Testis (tissue), 3 donors: ENCODE results near the gene NLRC5. TPM values are rescaled to one million over a fixed set of nuclear protein-coding genes. Genes with fewer than 3 reads are reported as not detected.

Source experiments
- DNase-seq: peaks from one replicate; pipeline ENCODE4 v3.0.0-alpha.2; 2019
- H3K27ac ChIP-seq, 2 donors: fragments of 200-600 bp; sonication (generic); one replicate each; pipeline ENCODE4 v1.5.1; 2019
- H3K27me3 ChIP-seq: fragments of 200-600 bp; sonication (generic); one replicate; pipeline ENCODE4 v1.5.1; 2019
- H3K36me3 ChIP-seq: fragments of 200-600 bp; sonication (generic); one replicate; pipeline ENCODE4 v1.5.1; 2017; ENCODE audit warnings: low read depth; ENCODE audit errors: missing control alignments
- H3K4me1 ChIP-seq: fragments of 200-600 bp; sonication (generic); one replicate; pipeline ENCODE4 v1.5.1; 2019
- H3K4me3 ChIP-seq, 2 donors: fragments of 200-600 bp; sonication (generic); one replicate each; pipeline ENCODE4 v1.5.1; 2017 to 2019
- H3K9me3 ChIP-seq: fragments of 200-600 bp; sonication (generic); one replicate; pipeline ENCODE4 v1.5.1; 2017
- CTCF ChIP-seq, 3 experiments: fragments of 450-650 bp in 2 of 3; fragments of 200-600 bp in 1 of 3; sonication (generic) in 1 of 3; IDR thresholded peaks; one replicate each; pipeline ENCODE4 v1.5.1; 2016 to 2019; ENCODE audit warnings: antibody characterized with exemption in 3 of 3, mild to moderate bottlenecking in 2 of 3, moderate library complexity in 1 of 3
- POLR2A ChIP-seq: fragments of 450-650 bp; IDR thresholded peaks from one replicate; pipeline ENCODE4 v1.6.1; 2017; ENCODE audit warnings: antibody characterized with exemption, mild to moderate bottlenecking, moderate library complexity
- WGBS, 2 donors: methylation state at CpG; one replicate each; pipeline ENCODE4 v1.1.5; 2018; 5-methylcytosine and 5-hydroxymethylcytosine counted together
- intact Hi-C: fragments of 100-400 bp; cut with DNase I; formaldehyde crosslinking; loops from one replicate; pipeline ENCODE4 v1.15.1; 2023; ENCODE audit warnings: low total_unique reads
- polyA plus RNA-seq: library from polyadenylated mRNA; stranded (reverse); fragments of 350-450 nt; fragmentation: Illumina TruSeq; extraction: RNeasy Lipid Tissue Mini Kit (QIAGEN cat#74804); gene quantifications from one replicate; pipeline ENCODE4 v1.2.3, GENCODE V29; 2014; ENCODE audit warnings: low read depth, low replicate concordance; ENCODE audit not compliant: insufficient read depth
- total RNA-seq, 2 donors: library from RNA; depleted of rRNA; stranded (reverse); fragments of >200 nt; gene quantifications; one replicate each; pipeline ENCODE4 v1.2.3, GENCODE V29; 2016

Gene NLRC5
- total and polyA plus RNA-seq, 3 donors from 2014 or later = 10.3 to 14.9 (median 12.0) TPM

DNA sequence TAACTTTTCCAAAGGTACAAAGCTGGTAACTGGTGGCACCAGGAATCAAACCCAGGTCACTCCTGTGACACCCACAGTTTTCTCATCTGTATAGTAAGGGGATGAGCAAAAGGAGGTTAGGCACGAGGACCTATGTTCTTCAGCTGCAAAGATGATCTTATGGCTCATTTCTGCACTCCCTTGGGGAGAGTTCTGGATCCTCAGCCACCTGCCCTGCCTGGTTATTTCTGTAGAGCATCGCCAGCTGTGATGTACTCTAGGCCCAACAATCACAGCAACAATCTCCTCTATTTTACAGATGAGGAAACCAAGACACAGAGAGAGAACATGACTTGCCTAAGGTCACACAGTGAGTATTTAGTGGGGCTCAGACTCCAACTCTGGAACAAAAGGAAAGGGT is 97.6 kb downstream of the NLRC5 start:
- intact Hi-C loops = no loop called here
- DNase-seq = no peak
- no peak overlapping the region for H3K4me3 ChIP-seq
- no peak overlapping the region for H3K27ac ChIP-seq
- no peaks in the 10 kb centered on the region for H3K36me3 ChIP-seq
- WGBS, 2 donors = 82 to 96% methylated on average over 2 of the region's 2 CpGs
- TF ChIP-seq POLR2A (no peak), CTCF (IDR thresholded peaks at IDR 0.05) (no peak)
- H3K27me3 ChIP-seq = no peaks in the 10 kb centered on the region
- H3K4me1 ChIP-seq = no peaks in the 10 kb centered on the region
- H3K9me3 ChIP-seq = no peaks in the 10 kb centered on the region

DNA sequence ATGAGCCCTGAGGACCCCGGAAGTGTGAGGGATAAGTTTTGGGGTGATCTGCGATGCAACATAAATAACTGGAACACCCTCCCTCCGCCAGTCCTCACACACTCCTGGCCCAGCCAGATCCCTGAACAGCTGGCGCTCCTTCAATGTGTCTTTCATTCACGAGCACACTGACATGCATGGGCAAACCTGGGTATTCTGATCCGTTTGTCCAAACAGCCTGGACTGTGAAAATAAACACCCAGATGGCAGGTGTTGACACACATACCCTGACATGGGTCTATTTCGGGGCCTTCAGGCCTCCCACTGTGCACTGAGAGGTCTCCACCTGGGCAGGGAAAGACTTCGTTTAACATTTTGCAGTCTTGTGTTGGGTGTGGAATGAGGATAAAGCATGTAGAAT is 100.0 kb downstream of the NLRC5 start:
- TF ChIP-seq POLR2A (no peak), CTCF (IDR thresholded peaks at IDR 0.05) (no peak)
- H3K36me3 ChIP-seq = no peaks in the 10 kb centered on the region
- peaks cover 9% of the 10 kb centered on the region for H3K4me1 ChIP-seq
- H3K9me3 ChIP-seq = no peaks in the 10 kb centered on the region
- H3K27me3 ChIP-seq = no peaks in the 10 kb centered on the region
- intact Hi-C loops = no loop called here
- H3K27ac ChIP-seq = no peak overlapping the region
- no peak for DNase-seq
- H3K4me3 ChIP-seq = no peak overlapping the region
- 78 to 90% methylated on average over 2 to 8 of the region's 8 CpGs for WGBS, 2 donors

DNA sequence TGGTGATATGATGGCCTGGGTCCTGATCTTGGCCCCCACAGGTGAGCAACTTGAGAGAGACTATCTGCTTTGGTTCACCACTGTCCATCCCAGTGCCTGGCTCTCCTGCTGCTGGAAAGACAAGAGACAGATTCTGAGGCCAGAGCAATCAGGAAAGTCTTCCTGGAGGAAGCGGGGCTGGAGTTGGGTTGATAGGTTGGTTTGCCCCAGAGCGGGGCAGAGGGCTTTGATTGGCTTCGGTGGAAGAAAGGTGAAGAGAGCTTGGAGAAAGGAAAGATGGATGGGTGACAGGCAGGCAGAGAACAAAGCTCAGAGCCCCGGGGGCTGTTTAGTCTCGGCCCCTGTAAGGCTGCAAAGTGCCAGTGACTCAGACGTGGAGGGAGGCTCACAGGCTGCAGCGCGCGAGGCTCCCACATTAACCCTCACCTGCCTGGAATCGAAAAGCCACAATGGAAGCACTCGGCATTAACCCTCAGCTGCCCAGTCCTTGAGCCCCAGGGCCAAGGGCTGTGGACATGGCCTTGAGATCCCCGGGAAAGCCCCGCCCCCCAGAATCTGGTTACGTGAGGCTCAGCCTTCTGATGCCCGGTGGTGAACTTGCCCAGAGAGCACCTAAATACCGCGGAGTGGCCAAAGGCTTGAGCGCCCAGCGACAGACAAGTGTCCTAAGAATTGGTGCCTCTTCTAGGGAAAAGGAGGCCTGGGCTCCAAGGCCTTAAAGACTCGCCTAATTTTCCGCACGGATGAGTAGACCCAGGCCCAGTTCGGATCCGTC is 102.0 kb downstream of the NLRC5 start:
- peaks cover 9% of the 10 kb centered on the region for H3K4me1 ChIP-seq
- peak overlapping the region; percentile 62 to 66 for H3K4me3 ChIP-seq
- no peaks in the 10 kb centered on the region for H3K36me3 ChIP-seq
- no peaks in the 10 kb centered on the region for H3K9me3 ChIP-seq
- peak overlapping the region in 1 of 2 donors; percentile 74 for H3K27ac ChIP-seq
- WGBS, 2 donors = 13 to 15% methylated on average over 22 to 24 of the region's 24 CpGs
- intact Hi-C loops = loop anchor here (5.0 to 10.0 kb wide), 2 partner anchors 76 to 203 kb away; no protein-coding TSS in a partner anchor
- peak; percentile 33 for DNase-seq
- TF ChIP-seq CTCF (IDR thresholded peaks at IDR 0.05) (no peak), POLR2A (no peak)
- H3K27me3 ChIP-seq = no peaks in the 10 kb centered on the region

DNA sequence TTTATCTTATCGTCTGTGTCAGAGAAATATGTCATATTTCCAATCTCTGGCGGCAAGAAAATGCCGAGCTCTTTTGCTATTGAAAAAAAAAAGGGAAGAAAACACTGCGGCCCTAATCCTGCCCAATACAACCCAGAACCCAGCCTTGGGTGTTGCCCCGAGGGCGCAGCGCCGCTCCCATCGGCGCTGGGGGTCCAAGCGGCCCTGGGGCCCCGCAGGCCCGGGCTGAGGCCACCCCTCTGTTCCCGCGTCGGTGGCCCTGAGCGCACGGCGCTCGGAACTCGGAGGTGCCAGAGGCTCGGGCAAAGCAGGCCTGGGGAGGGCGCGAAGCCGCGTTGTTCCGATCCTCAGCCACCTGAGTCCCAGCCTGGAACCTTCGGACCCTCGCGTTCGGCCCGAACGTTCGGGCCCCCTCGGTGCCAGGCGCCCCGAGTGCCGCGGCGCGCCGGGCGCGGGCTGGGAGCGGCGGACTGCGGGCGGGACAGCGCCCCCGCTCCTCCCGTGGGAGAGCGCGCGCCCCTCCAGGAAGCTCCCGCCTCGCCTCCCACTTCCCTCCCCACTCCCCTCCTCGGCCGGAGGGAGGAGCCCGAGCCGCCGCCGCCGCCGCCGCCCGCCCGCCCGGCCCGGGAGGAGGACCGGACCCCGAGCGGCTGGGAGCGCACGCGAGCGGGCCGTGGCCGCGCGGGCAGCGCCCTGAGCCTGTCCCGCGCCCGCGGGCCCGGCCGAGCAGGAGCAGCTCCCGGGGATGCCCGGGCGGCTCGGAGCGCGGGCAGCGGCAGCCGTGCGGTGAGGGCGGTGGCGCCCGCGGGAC is 102.8 kb downstream of the NLRC5 start, which contains the start of gene CPNE2:
Gene CPNE2, plus strand, starts transcription at position 609 of the 811 bp plus-strand sequence. CDS start 18,160 bp downstream, outside the sequence.
- no peaks in the 10 kb centered on the region for H3K27me3 ChIP-seq
- TF ChIP-seq CTCF (IDR thresholded peaks at IDR 0.05) (no peak), POLR2A (no peak)
- intact Hi-C loops = loop anchor here (5.0 to 10.0 kb wide), 2 partner anchors 75 to 203 kb away; no protein-coding TSS in a partner anchor
- WGBS, 2 donors = 1 to 4% methylated on average over 6 to 50 of the region's 100 CpGs
- peak within 1 kb of the TSS; percentile 66 to 75 for H3K4me3 ChIP-seq
- H3K4me1 ChIP-seq = peaks cover 9% of the 10 kb centered on the region
- DNase-seq = peak; percentile 48
- H3K36me3 ChIP-seq = no peaks in the 10 kb centered on the region
- H3K9me3 ChIP-seq = no peaks in the 10 kb centered on the region
- H3K27ac ChIP-seq = peak within 1 kb of the TSS; percentile 64 to 74
